HG03571 (cell line): Measurements from ENCODE around the gene PTPN14.

ENCODE experiments used
- ATAC-seq: cut with Tn5 transposase; IDR thresholded peaks from one replicate; pipeline ENCODE4 v1.9.1; 2021; ENCODE audit not compliant: unreplicated experiment

Gene PTPN14

GRCh38 chr1:214438075-214438474 is 113.3 kb downstream of the PTPN14 start:
- ATAC-seq = no peak

GRCh38 chr1:214435867-214436266 is 115.5 kb downstream of the PTPN14 start:
- no peak for ATAC-seq

GRCh38 chr1:214432245-214432644 is 119.2 kb downstream of the PTPN14 start:
- no peak for ATAC-seq

GRCh38 chr1:214429951-214430770 is 121.2 kb downstream of the PTPN14 start:
- no peak for ATAC-seq

- ATAC-seq = peak; percentile 99
These were observed 123.5 kb downstream of the PTPN14 start for GRCh38 chr1:214427871-214428277.

- no peak for ATAC-seq
These were observed 125.0 kb downstream of the PTPN14 start for GRCh38 chr1:214426426-214426812.

- no peak for ATAC-seq
These were observed 125.5 kb downstream of the PTPN14 start for GRCh38 chr1:214425716-214426425.

GRCh38 chr1:214425101-214425500 is 126.3 kb downstream of the PTPN14 start:
- ATAC-seq = no peak

- no peak for ATAC-seq
These were observed 128.4 kb downstream of the PTPN14 start for GRCh38 chr1:214423045-214423444.

- ATAC-seq = no peak
These were observed 129.2 kb downstream of the PTPN14 start for GRCh38 chr1:214422137-214422671.

- ATAC-seq = no peak
These were observed 130.6 kb downstream of the PTPN14 start for GRCh38 chr1:214420833-214421232.

GRCh38 chr1:214420341-214420740 is 131.1 kb downstream of the PTPN14 start:
- ATAC-seq = no peak

- ATAC-seq = no peak
These were observed 131.8 kb downstream of the PTPN14 start for GRCh38 chr1:214419650-214420049.

- no peak for ATAC-seq
These were observed 133.0 kb downstream of the PTPN14 start for GRCh38 chr1:214418391-214418790.

GRCh38 chr1:214417545-214418210 is 133.7 kb downstream of the PTPN14 start:
- no peak for ATAC-seq

- no peak for ATAC-seq
These were observed 134.5 kb downstream of the PTPN14 start for GRCh38 chr1:214416858-214417257.

GRCh38 chr1:214416417-214416816 is 135.0 kb downstream of the PTPN14 start:
- no peak for ATAC-seq

GRCh38 chr1:214415131-214415530 is 136.3 kb downstream of the PTPN14 start:
- no peak for ATAC-seq

- ATAC-seq = no peak
These were observed 136.7 kb downstream of the PTPN14 start for GRCh38 chr1:214414691-214415090.

- no peak for ATAC-seq
These were observed 138.1 kb downstream of the PTPN14 start for GRCh38 chr1:214413315-214413714.

- ATAC-seq = peak; percentile 34
These were observed 146.7 kb downstream of the PTPN14 start for GRCh38 chr1:214404571-214405213.
